WTC11 (cell line): ENCODE results near the gene SBF2.

Source experiments
- CREM ChIP-seq: sonication (generic); formaldehyde crosslinking; IDR thresholded peaks from 2 replicates; pipeline ENCODE4 v1.8.1; 2022; ENCODE audit warnings: mild to moderate bottlenecking, missing genetic modification reagents, moderate library complexity
- TP53 ChIP-seq: sonication (generic); formaldehyde crosslinking; IDR thresholded peaks from 2 replicates; pipeline ENCODE4 v1.8.1; 2023; ENCODE audit warnings: mild to moderate bottlenecking, missing genetic modification reagents

- TF ChIP-seq CREM (no peak), TP53 (CRISPR knock-in tag) (no peak)
Measured at GRCh38 chr11:10122326-10123197, 171.5 kb downstream of the SBF2 start.
